HEK293T (cell line): Measurements from ENCODE around the gene CCER1.

Experiments
- ARNT ChIP-seq: fragments of 450-650 bp; IDR thresholded peaks from 2 replicates; pipeline ENCODE4 v1.6.1; 2017; ENCODE audit warnings: mild to moderate bottlenecking
- BHLHE40 ChIP-seq: fragments of 450-650 bp; IDR thresholded peaks from 2 replicates; pipeline ENCODE4 v1.6.1; 2016; ENCODE audit warnings: mild to moderate bottlenecking, moderate library complexity, borderline replicate concordance
- ELF4 ChIP-seq: fragments of 450-650 bp; IDR thresholded peaks from 2 replicates; pipeline ENCODE4 v1.6.1; 2017; ENCODE audit warnings: antibody characterized with exemption
- FOXK2 ChIP-seq: fragments of 450-650 bp; IDR thresholded peaks from 2 replicates; pipeline ENCODE4 v1.6.1; 2016; ENCODE audit warnings: mild to moderate bottlenecking
- FOXM1 ChIP-seq: fragments of 450-650 bp; IDR thresholded peaks from 2 replicates; pipeline ENCODE4 v1.6.1; 2017; ENCODE audit warnings: mild to moderate bottlenecking, borderline replicate concordance
- SP1 ChIP-seq: fragments of 450-650 bp; IDR thresholded peaks from 2 replicates; pipeline ENCODE4 v1.6.1; 2017
- SUZ12 ChIP-seq: fragments of 450-650 bp; IDR thresholded peaks from 2 replicates; pipeline ENCODE4 v1.6.1; 2016; ENCODE audit warnings: mild to moderate bottlenecking

DNA sequence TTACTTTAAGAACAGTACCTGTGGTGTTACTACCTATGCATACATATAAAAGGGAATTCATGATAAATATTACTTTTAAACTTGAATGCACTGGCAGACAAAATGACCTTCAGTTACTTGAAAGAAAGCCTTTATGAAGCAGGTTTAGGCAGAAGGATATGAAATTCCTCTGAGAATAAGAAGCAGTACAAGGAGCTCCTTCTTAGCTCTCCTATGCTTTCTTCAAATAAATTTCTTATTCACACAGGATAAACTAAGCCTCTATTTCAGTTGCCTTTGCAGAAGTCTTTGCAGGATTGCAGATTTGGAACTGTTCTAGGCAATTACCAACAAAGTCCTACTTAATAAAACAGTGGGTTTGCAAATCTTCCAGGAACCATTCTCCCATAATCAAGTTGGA lies 48.8 kb upstream of the CCER1 start:
- TF ChIP-seq FOXK2 = no peak
- TF ChIP-seq FOXM1 = no peak
- no peak for TF ChIP-seq SUZ12
- no peak for TF ChIP-seq SP1
- TF ChIP-seq ELF4 = no peak
- TF ChIP-seq BHLHE40 = no peak
- no peak for TF ChIP-seq ARNT
